ENCODE data around the gene RBSN.

The RBSN gene

DNA sequence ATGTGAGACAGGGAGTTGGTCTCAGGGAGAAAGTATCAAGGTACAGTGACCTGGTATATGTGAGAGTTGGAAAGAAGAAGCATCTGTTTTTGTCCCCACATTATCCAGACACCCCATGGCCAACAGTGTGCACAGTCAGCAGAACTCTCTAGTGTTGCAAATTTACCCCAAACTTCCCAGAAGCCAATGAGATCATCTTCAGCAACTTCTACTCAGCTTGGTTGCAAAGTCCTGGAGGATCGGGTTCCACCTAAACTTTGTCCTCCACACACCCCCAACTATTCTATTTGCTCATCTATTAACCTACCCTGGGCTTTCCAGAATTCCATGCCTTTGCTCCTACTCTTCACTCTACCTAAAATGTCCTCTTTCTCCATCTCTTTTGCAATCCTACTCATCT lies 15.7 kb downstream of the RBSN start:
- ATAC-seq: no peak
- no peaks in the 10 kb centered on the region for H3K4me1 Mint-ChIP-seq
- H3K27me3 Mint-ChIP-seq: no peaks in the 10 kb centered on the region
- H3K9me3 Mint-ChIP-seq: no peaks in the 10 kb centered on the region
- H3K4me3 Mint-ChIP-seq: no peak overlapping the region
- H3K27ac Mint-ChIP-seq: no peak overlapping the region
- H3K36me3 Mint-ChIP-seq: peaks cover 74% of the 10 kb centered on the region

DNA sequence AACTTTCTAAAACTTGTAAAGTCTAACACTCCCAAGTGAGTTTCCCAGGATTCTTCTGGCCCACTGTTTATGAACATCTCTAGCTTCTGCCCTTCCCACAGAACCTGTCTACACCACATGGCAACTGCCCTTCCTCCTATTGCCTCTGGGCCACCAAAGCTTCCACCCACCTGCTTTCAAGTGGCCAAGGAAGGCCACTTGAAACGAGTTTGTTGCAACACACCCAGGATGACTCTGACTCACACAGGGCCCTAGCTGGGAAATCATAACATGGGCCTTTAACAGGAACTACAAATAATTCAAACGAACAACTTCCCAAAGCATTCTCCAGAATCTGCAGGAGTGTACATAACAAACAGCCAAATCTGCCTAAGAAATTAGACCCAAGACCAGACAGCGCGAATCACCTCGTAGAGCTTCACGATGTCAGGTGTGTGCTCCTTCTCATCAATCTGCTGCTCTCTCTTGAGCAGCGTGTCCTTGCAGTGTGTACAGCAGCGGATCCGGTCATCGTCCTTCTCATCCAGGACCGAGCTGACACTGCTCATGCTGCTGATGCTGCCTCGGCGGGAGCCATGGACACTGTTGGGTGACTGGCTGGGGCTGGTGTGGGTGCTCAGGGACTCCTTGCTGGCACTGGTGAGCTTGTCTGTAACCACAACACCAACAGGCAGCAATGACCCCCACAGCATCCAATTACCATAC lies 16.8 kb downstream of the RBSN start:
- no peaks in the 10 kb centered on the region for H3K9me3 Mint-ChIP-seq
- H3K36me3 Mint-ChIP-seq: peaks cover 78% of the 10 kb centered on the region
- H3K4me1 Mint-ChIP-seq: no peaks in the 10 kb centered on the region
- H3K27ac Mint-ChIP-seq: no peak overlapping the region
- no peak overlapping the region for H3K4me3 Mint-ChIP-seq
- H3K27me3 Mint-ChIP-seq: no peaks in the 10 kb centered on the region
- no peak for ATAC-seq

DNA sequence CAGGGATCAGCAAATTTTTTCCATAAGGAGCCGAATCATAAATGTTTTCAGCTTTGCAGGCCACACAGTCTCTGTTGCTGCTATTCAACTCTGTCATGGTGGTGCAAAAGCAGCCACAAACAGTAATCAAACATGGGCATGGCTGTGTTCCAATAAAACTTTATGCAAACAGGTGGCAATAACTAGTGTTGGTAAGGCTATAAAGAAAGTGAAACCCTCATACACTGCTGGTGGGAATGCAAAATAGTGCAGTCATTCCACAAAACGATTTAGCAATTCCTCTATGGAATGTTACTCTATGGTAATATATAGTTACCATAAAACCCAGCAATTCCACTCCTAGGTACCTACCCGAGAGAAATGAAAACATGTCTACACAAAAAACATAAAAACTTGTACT lies 19.9 kb downstream of the RBSN start:
- Mint-ChIP-seq H3K4me3 (no peak overlapping the region), H3K36me3 (peaks cover 87% of the 10 kb centered on the region), H3K4me1 (peaks cover 10% of the 10 kb centered on the region), H3K27me3 (no peaks in the 10 kb centered on the region), H3K9me3 (no peaks in the 10 kb centered on the region), H3K27ac (no peak overlapping the region)
- ATAC-seq: no peak

DNA sequence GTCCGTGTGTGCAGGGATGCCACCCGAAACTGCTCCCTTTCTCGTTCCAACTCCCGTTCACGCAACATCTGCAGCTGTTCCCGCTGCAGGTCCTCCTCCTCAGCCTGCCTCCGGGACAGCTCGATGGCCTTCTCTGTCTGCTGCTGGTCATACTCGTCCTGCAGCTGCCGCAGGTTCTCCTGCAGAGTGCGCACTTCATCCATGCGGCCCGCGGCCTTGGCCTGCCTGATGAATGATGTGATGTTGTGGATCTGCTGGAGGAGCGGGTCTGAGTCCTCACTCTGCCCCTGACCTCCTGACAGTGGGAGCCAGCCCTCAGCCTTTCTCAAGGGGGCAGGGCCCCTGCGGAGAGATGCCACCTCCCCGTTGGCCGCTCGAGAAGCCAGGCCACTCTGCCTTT lies 24.4 kb downstream of the RBSN start:
- H3K36me3 Mint-ChIP-seq: peaks cover 66% of the 10 kb centered on the region
- no peak for ATAC-seq

DNA sequence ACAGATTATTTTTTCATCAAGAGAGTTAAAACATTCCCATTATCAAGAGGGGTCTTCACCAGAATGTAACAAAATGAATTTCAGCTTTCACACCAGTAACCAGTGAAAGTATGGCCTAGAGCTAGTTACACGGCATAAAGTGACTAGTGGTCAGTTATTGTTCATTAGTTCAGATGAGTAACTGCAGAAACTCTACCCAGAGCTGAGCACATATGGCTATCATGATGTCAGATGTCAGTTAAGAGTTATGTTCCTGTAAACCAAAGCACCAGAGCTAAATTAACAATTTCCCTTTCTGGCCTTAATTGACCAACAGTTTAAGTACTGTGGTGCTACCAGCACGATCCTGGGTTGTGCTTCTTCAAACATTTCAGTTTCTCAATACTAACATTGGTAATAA lies 27.2 kb downstream of the RBSN start:
- H3K9me3 Mint-ChIP-seq: no peaks in the 10 kb centered on the region
- no peak overlapping the region for H3K27ac Mint-ChIP-seq
- peaks cover 54% of the 10 kb centered on the region for H3K36me3 Mint-ChIP-seq
- H3K4me3 Mint-ChIP-seq: no peak overlapping the region
- H3K27me3 Mint-ChIP-seq: no peaks in the 10 kb centered on the region
- ATAC-seq: no peak
- H3K4me1 Mint-ChIP-seq: peaks cover 10% of the 10 kb centered on the region

More for the DNA sequence above, 24.4 kb downstream of the RBSN start:
- Mint-ChIP-seq H3K9me3 (no peaks in the 10 kb centered on the region), H3K4me3 (no peak overlapping the region), H3K4me1 (peaks cover 10% of the 10 kb centered on the region), H3K27me3 (no peaks in the 10 kb centered on the region), H3K27ac (no peak overlapping the region)

DNA sequence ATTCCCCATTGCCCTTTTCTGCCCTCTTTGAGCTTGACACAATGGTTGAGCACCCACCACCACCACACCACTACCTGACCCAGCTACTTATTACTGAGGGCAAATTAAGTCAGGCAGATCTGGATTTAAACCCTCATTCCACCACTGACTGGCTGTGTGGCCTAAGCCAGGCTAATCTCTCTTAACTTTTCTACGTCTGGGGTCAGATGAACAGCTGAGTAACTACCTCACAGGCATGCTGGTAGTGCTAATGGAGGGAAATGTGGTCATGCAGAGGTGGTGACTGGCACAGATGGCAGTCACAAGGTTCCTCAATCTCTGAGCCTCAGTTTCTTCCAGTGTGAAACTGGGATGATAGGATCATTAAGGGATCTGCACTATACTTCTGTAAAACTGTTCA lies 29.5 kb downstream of the RBSN start:
- Mint-ChIP-seq H3K4me1 (peaks cover 7% of the 10 kb centered on the region), H3K36me3 (peaks cover 31% of the 10 kb centered on the region), H3K27me3 (no peaks in the 10 kb centered on the region), H3K4me3 (no peak overlapping the region), H3K9me3 (no peaks in the 10 kb centered on the region), H3K27ac (no peak overlapping the region)
- no peak for ATAC-seq

DNA sequence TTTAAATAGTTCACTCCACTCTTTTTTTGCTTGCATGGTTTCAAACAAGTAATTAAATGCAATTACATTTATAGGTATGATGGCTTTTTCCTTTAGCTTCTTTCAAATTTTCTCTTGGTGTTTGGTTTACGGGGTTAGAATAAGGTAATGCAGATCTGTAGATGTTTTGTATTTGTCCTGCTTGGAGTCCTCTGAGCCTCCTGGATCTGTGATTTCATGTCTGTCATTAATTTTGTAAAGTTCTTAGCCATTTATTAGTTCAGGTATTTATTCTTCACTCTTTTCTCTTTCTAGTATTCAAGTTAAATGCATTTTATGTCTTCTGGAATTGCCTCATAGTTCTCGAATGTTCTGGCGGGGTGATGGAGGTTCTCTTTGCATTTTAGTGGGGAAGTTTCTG lies 32.5 kb downstream of the RBSN start:
- Mint-ChIP-seq H3K9me3 (no peaks in the 10 kb centered on the region), H3K36me3 (peaks cover 16% of the 10 kb centered on the region), H3K4me1 (peaks cover 23% of the 10 kb centered on the region), H3K4me3 (no peak overlapping the region), H3K27me3 (no peaks in the 10 kb centered on the region), H3K27ac (no peak overlapping the region)
- ATAC-seq: no peak

DNA sequence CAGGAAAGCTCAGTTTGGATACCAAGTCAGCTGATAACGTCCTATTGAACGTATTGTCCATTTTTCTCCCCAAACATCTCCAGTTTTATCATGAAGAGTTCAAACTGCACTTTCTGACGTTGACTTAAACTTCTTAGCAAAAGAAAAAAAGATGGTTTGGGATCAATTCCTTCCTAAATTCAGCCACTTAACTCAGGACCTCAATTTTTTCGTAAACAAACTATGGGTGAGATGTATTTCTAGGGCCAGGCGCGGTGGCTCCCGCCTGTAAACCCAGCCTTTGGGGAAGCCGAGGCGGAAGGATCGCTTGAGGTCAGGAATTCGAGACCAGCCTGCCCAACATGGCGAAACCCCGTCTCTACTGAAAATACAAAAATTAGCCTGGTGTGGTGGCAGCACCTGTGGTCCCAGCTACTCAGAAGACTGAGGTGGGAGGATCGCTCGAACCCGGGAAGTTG lies 33.4 kb downstream of the RBSN start:
- ATAC-seq: no peak
- H3K36me3 Mint-ChIP-seq: peaks cover 13% of the 10 kb centered on the region
- no peaks in the 10 kb centered on the region for H3K27me3 Mint-ChIP-seq
- no peaks in the 10 kb centered on the region for H3K9me3 Mint-ChIP-seq
- H3K4me3 Mint-ChIP-seq: peak overlapping the region; percentile 98
- H3K27ac Mint-ChIP-seq: peak overlapping the region; percentile 98
- peaks cover 27% of the 10 kb centered on the region for H3K4me1 Mint-ChIP-seq

DNA sequence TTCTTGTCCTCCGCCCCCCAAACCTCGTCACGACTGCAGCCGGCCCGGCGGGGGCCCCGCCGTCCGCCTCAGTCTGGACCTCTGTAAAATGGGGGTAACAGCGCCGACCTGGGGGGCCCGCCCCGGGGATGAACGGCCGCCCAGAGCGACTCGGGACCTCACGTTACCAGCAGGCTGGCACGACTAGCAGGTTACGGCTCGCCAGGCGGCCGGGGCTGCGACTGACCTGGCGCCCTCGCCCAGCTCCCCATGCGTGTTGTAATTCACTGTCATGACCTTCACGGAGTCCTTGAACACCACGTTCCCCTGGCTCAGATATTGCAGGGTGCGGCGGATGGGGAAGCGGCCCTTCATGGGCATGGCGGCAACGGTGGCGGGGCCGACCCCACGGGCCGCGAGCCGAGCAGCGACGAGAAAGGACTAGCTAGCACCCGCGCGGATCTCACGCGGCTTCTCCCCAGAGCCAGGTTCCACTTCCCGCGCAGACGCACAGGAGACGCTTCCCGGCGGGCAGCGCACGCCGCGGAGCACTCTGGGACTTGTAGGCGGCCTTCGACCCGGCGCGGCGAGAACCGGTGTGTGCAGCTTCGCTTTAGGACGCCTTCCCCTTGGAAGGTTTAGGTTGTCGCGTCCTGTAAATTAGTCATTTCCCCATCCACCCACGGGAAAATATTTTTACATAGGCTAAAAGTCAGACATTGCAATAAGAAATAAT lies 34.0 kb downstream of the RBSN start, which contains the start of gene MRPS25:
TSS of gene MRPS25 (minus strand) at position 481 of the 715 bp plus-strand sequence. CDS start at position 360, 121 bp downstream.
- Mint-ChIP-seq H3K4me1 (peaks cover 27% of the 10 kb centered on the region), H3K4me3 (peak within 1 kb of the TSS; percentile 98), H3K27me3 (no peaks in the 10 kb centered on the region), H3K27ac (peak within 1 kb of the TSS; percentile 98), H3K36me3 (peaks cover 8% of the 10 kb centered on the region), H3K9me3 (no peaks in the 10 kb centered on the region)
- ATAC-seq: peak; percentile 99

DNA sequence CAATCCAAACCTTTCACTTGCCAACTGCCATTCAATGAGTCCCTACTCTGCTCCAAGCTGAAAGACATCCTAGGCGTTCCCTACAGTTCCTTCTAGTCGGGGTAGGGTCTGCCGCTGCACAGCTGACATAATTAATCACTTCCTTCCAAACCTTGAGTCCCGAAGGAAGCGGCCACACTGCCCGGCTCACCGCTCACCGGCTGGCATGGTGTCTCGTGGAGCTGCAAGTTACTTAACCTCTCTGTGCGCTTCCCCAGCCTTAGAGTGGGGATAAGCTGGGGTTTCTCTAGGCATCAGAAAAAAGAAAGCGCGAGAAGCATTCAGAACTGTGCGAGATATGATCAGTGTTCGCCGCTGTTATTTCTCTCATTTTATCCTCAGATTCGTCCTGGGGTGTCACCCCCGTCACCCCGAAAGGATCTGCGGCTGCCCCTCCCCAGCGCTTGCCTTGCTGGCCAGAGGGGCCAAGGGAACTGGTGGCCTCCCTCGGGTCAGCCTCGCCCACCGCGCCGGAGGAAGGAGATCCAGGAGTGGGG lies 34.6 kb downstream of the RBSN start:
- ATAC-seq: peak; percentile 17
- Mint-ChIP-seq H3K27ac (peak overlapping the region; percentile 98), H3K36me3 (peaks cover 14% of the 10 kb centered on the region)

DNA sequence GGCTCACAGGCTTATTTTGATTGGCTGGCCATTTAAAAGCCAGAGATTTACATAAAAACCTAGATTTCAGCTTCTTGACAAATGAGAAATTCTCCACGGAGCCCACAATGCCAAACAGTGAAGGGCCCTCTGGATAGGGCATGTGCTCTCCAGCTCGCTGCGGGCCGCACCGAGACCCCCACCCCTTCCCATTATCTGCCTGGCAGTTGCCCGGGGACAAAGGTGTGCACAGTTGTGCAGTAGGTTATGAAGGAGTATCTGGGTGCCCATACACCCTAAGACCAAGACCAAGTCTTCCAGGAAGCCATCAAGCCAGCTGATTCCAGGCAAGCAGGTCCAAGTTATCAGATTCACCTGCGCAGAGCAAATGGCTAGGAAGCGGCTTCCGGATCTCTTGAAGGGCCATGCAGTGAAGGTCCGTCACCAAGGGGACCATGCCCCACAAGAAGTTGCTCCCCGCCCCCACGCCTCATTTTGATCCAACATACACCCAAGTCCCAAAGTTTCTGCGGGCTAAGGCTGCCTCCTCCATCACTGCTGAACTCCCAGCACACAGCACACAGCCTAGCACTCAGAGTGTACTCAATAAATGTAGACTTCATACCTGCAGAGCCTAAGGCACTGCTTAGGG lies 35.2 kb downstream of the RBSN start:
- H3K9me3 Mint-ChIP-seq: no peaks in the 10 kb centered on the region
- ATAC-seq: no peak
- no peaks in the 10 kb centered on the region for H3K27me3 Mint-ChIP-seq
- peak overlapping the region; percentile 98 for H3K4me3 Mint-ChIP-seq
- H3K4me1 Mint-ChIP-seq: peaks cover 36% of the 10 kb centered on the region
- peak overlapping the region; percentile 98 for H3K27ac Mint-ChIP-seq
- H3K36me3 Mint-ChIP-seq: peaks cover 19% of the 10 kb centered on the region

More for the DNA sequence above, 34.6 kb downstream of the RBSN start:
- Mint-ChIP-seq H3K4me3 (peak overlapping the region; percentile 98), H3K9me3 (no peaks in the 10 kb centered on the region), H3K4me1 (peaks cover 34% of the 10 kb centered on the region), H3K27me3 (no peaks in the 10 kb centered on the region)

DNA sequence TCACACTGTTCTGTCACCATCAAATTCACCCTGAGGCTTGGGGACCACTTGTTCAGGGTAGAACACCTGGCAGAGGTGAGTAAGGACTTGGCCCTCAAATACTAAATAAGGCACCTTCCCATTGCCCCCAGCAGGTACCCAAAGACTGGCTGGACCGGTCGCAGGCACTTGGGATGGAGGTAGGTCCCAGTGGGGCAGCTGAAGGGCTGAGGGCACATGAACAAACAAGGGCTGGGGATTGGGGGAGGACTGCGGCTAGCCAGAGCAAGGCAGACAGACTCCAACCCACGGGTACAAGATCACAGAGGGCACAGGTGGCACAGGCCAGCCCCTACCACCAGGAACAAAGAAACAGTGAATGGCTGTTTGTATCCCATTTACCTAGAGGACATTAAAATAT lies 35.7 kb downstream of the RBSN start:
- H3K4me3 Mint-ChIP-seq: peak overlapping the region; percentile 58
- ATAC-seq: no peak
- H3K27me3 Mint-ChIP-seq: no peaks in the 10 kb centered on the region
- peaks cover 25% of the 10 kb centered on the region for H3K36me3 Mint-ChIP-seq
- H3K4me1 Mint-ChIP-seq: peaks cover 36% of the 10 kb centered on the region
- no peaks in the 10 kb centered on the region for H3K9me3 Mint-ChIP-seq
- H3K27ac Mint-ChIP-seq: peak overlapping the region; percentile 98

DNA sequence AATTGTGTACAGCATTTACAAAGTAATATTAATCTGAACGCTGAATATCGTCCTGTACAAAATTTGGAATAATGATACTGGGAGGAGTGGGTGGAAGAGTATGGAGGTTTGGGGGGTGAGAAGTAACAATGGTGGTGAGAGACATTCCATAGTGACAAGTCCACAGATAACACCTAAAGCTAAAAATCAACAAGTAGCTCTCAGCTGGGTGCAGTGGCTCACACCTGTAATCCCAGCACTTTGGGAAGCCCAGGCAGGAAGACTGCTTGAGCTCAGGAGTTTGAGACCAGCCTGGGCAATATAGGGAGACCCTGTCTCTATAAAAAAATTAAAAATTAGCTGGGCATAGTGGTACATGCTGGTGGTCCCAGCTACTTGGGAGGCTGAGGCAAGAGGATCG lies 38.9 kb downstream of the RBSN start:
- no peak overlapping the region for H3K4me3 Mint-ChIP-seq
- peaks cover 54% of the 10 kb centered on the region for H3K4me1 Mint-ChIP-seq
- H3K27ac Mint-ChIP-seq: no peak overlapping the region
- H3K36me3 Mint-ChIP-seq: peaks cover 46% of the 10 kb centered on the region
- no peaks in the 10 kb centered on the region for H3K27me3 Mint-ChIP-seq
- peaks cover 3% of the 10 kb centered on the region for H3K9me3 Mint-ChIP-seq
- no peak for ATAC-seq

DNA sequence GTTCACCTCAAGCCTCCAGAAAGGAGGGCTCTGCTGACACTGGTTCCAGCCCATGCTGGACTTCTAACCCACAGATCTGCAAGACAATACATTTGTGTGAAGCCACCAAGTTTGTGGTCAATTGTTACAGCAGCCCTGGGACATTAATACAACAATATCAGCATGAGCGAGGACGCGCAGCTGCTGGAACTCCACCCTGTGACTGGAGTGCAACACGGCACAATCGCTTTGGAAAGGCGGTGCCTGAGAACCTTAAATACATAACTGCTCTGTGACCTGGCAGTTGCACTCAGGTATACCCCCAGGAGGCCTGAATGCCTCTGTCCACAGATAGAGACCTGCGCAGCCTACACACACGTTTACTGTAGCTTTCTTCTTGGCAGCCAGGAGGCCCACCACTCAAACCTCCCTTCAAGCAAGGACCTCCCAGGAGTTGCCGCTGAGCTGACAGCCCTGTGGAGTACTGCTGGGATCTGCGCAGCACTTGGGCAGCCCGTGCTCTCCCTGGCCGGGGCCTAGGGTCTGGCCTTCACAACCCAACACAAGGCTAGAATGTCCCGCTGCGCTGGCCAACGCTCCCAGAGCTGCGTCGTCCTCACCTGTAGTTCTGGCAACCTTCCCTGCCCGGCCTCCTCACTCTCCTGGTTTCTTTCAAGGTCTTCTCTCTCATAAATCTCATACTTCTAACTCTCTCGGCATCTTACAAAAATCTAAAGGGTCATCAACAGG lies 42.1 kb downstream of the RBSN start:
- Mint-ChIP-seq H3K27ac (no peak overlapping the region), H3K27me3 (no peaks in the 10 kb centered on the region)

More for the DNA sequence above, 42.1 kb downstream of the RBSN start:
- ATAC-seq: no peak
- Mint-ChIP-seq H3K4me1 (peaks cover 62% of the 10 kb centered on the region), H3K36me3 (peaks cover 75% of the 10 kb centered on the region), H3K9me3 (peaks cover 3% of the 10 kb centered on the region), H3K4me3 (no peak overlapping the region)

Measured in stimulated activated memory B cell treated with anti-CD40 and anti-IgM and Interleukin-4, amounts not matched to agents 10 μg/mL and 1 μg/mL and 100 μg/mL, for 72 hours (primary cell).